ENCODE measurements around the gene ASIC1.

DNA sequence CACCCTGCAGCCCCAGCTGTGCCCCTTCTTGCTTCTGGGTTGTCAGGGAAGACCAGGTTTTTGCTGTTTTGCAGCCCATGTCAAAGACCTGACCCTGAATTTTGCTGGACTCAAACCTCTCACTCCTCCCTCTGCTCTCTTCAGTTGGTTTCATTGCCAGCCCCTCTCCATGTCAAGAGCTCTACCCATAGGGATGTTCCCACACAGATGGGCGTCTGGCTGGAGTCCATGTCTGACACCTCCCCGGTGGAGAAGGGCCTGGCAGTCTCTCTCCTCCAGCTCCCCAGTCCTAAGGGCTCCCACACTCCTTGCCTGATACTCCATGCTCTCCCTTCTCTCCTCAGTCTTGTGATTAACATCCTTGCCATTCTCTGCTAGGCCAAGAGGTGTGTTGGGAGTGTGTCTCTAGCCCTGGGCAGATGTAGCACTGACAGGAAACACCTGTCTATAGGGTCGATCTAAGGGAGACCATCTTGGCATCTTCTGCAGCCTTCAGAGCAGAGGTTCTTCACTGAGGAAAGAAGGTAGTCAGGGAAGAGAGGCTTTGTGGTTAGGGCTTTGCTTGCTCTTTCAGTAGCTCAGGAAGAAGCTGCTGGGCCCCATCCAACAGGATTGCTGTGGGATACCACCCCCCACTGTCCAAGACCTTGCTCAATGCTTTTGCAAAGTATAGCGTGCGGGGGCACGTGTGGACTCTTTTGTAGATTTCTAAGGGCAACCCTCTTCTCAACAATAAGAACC is 4.7 kb downstream of the ASIC1 start:
- TF ChIP-seq, protein P1, sequence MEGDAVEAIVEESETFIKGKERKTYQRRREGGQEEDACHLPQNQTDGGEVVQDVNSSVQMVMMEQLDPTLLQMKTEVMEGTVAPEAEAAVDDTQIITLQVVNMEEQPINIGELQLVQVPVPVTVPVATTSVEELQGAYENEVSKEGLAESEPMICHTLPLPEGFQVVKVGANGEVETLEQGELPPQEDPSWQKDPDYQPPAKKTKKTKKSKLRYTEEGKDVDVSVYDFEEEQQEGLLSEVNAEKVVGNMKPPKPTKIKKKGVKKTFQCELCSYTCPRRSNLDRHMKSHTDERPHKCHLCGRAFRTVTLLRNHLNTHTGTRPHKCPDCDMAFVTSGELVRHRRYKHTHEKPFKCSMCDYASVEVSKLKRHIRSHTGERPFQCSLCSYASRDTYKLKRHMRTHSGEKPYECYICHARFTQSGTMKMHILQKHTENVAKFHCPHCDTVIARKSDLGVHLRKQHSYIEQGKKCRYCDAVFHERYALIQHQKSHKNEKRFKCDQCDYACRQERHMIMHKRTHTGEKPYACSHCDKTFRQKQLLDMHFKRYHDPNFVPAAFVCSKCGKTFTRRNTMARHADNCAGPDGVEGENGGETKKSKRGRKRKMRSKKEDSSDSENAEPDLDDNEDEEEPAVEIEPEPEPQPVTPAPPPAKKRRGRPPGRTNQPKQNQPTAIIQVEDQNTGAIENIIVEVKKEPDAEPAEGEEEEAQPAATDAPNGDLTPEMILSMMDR (IDR thresholded peaks at IDR 0.05), result no peak
- TF ChIP-seq POLR2A (IDR thresholded peaks at IDR 0.05), result no peak
